ENCODE measurements around the gene DDC. TPM values are rescaled to one million over a fixed set of nuclear protein-coding genes. Genes with fewer than 3 reads are reported as not detected.

Gene DDC
- total and polyA plus RNA-seq, 10 donors: 0.03 to 0.55 (median 0.29) TPM; not detected in 4

GRCh38 chr7:50507898-50508470 is 57.2 kb downstream of the DDC start:
- Histone ChIP-seq H3K27ac (no peak overlapping the region), H3K9me3 (no peaks in the 10 kb centered on the region), H3K4me3 (no peak overlapping the region), H3K4me1 (no peaks in the 10 kb centered on the region), H3K36me3 (no peaks in the 10 kb centered on the region), H3K27me3 (replicated peaks in 1 of 7) (peaks cover 0 to 7% (median 0%) of the 10 kb centered on the region in 7 donors)
- intact Hi-C loops (cut with DNase I; ENCODE audit: low total_unique reads): no loop called here
- 78 to 88% (median 82%) methylated on average over 7 of the region's 7 CpGs for WGBS, 5 donors
- peak; percentile 51 for DNase-seq
- TF ChIP-seq, protein P1, sequence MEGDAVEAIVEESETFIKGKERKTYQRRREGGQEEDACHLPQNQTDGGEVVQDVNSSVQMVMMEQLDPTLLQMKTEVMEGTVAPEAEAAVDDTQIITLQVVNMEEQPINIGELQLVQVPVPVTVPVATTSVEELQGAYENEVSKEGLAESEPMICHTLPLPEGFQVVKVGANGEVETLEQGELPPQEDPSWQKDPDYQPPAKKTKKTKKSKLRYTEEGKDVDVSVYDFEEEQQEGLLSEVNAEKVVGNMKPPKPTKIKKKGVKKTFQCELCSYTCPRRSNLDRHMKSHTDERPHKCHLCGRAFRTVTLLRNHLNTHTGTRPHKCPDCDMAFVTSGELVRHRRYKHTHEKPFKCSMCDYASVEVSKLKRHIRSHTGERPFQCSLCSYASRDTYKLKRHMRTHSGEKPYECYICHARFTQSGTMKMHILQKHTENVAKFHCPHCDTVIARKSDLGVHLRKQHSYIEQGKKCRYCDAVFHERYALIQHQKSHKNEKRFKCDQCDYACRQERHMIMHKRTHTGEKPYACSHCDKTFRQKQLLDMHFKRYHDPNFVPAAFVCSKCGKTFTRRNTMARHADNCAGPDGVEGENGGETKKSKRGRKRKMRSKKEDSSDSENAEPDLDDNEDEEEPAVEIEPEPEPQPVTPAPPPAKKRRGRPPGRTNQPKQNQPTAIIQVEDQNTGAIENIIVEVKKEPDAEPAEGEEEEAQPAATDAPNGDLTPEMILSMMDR (IDR thresholded peaks at IDR 0.05 in 8 of 11, conservative IDR thresholded peaks at IDR 0.05 in 3 of 11): no peak
- no peak for TF ChIP-seq POLR2AphosphoS5 (IDR thresholded peaks at IDR 0.05)
- TF ChIP-seq POLR2A (IDR thresholded peaks at IDR 0.05): no peak

GRCh38 chr7:50505553-50506210 is 59.5 kb downstream of the DDC start:
- Histone ChIP-seq H3K4me1 (no peaks in the 10 kb centered on the region), H3K9me3 (no peaks in the 10 kb centered on the region), H3K27ac (peak overlapping the region in 1 of 8 donors; percentile 28), H3K36me3 (no peaks in the 10 kb centered on the region), H3K27me3 (replicated peaks in 1 of 7) (peaks cover 0 to 5% (median 0%) of the 10 kb centered on the region in 7 donors), H3K4me3 (no peak overlapping the region)
- peak; percentile 66 for DNase-seq
- TF ChIP-seq POLR2A (IDR thresholded peaks at IDR 0.05) (no peak), POLR2AphosphoS5 (IDR thresholded peaks at IDR 0.05) (no peak)
- TF ChIP-seq, protein P1 (IDR thresholded peaks at IDR 0.05 in 8 of 11, conservative IDR thresholded peaks at IDR 0.05 in 3 of 11): no peak
- intact Hi-C loops (cut with DNase I; ENCODE audit: low total_unique reads): no loop called here
- WGBS, 5 donors: 54 to 70% (median 56%) methylated on average over 7 to 10 of the region's 10 CpGs

- DNase-seq: no peak
- intact Hi-C loops (cut with DNase I; ENCODE audit: low total_unique reads): no loop called here
- no peaks in the 10 kb centered on the region for H3K36me3 ChIP-seq
- WGBS, 5 donors: 79 to 93% (median 81%) methylated on average over 12 of the region's 12 CpGs
- H3K9me3 ChIP-seq: no peaks in the 10 kb centered on the region
- TF ChIP-seq POLR2AphosphoS5 (IDR thresholded peaks at IDR 0.05): no peak
- TF ChIP-seq, protein P1 (IDR thresholded peaks at IDR 0.05 in 8 of 11, conservative IDR thresholded peaks at IDR 0.05 in 3 of 11): no peak
- peaks cover 0 to 5% (median 0%) of the 10 kb centered on the region in 7 donors for H3K27me3 ChIP-seq (replicated peaks in 1 of 7)
- H3K4me1 ChIP-seq: no peaks in the 10 kb centered on the region
- peak overlapping the region in 3 of 8 donors; percentile 13 to 28 (median 15) for H3K27ac ChIP-seq
- H3K4me3 ChIP-seq: no peak overlapping the region
Measured at GRCh38 chr7:50504646-50505546, 60.3 kb downstream of the DDC start.
